ENCODE data around the gene TK2.

TK2 gene

GRCh38 chr16:66462912-66463311 is 87.0 kb downstream of the TK2 start:
- no peak for TF ChIP-seq ZFP3 (CRISPR knock-in tag; IDR thresholded peaks at IDR 0.05)
- no peak for TF ChIP-seq ZNF8 (CRISPR knock-in tag; IDR thresholded peaks at IDR 0.05)
- no peak for TF ChIP-seq SNAI2 (CRISPR knock-in tag; IDR thresholded peaks at IDR 0.05)
- no peak for TF ChIP-seq GLIS3 (CRISPR knock-in tag; IDR thresholded peaks at IDR 0.05)
- TF ChIP-seq CSRNP3 (CRISPR knock-in tag; IDR thresholded peaks at IDR 0.05), result no peak
- TF ChIP-seq BACH2 (CRISPR knock-in tag; IDR thresholded peaks at IDR 0.05; ENCODE audit: borderline replicate concordance), result no peak
- no peak for TF ChIP-seq ESRRG (CRISPR knock-in tag; IDR thresholded peaks at IDR 0.05)
- TF ChIP-seq PPARA (CRISPR knock-in tag; IDR thresholded peaks at IDR 0.05; ENCODE audit: borderline replicate concordance), result no peak
- no peak for TF ChIP-seq ARNTL (CRISPR knock-in tag; IDR thresholded peaks at IDR 0.05; ENCODE audit: borderline replicate concordance, low read depth)
- no peak for TF ChIP-seq TOX (CRISPR knock-in tag; IDR thresholded peaks at IDR 0.05; ENCODE audit: borderline replicate concordance)
- no peak for TF ChIP-seq ISL1 (CRISPR knock-in tag; IDR thresholded peaks at IDR 0.05)
- no peak for TF ChIP-seq ZFP30 (CRISPR knock-in tag; IDR thresholded peaks at IDR 0.05)
- TF ChIP-seq ZNF70 (CRISPR knock-in tag; IDR thresholded peaks at IDR 0.05), result no peak
- TF ChIP-seq ZC3H10 (CRISPR knock-in tag; IDR thresholded peaks at IDR 0.05), result no peak
- ATAC-seq, result no peak

- no peak for ATAC-seq
- no peak for TF ChIP-seq CSRNP3 (CRISPR knock-in tag; IDR thresholded peaks at IDR 0.05)
- no peak for TF ChIP-seq PPARA (CRISPR knock-in tag; IDR thresholded peaks at IDR 0.05; ENCODE audit: borderline replicate concordance)
- no peak for TF ChIP-seq CREB5 (CRISPR knock-in tag; IDR thresholded peaks at IDR 0.05; ENCODE audit: low read depth)
- TF ChIP-seq BACH2 (CRISPR knock-in tag; IDR thresholded peaks at IDR 0.05; ENCODE audit: borderline replicate concordance), result no peak
- TF ChIP-seq ZFP30 (CRISPR knock-in tag; IDR thresholded peaks at IDR 0.05), result no peak
- no peak for TF ChIP-seq ESRRG (CRISPR knock-in tag; IDR thresholded peaks at IDR 0.05)
- TF ChIP-seq ZNF70 (CRISPR knock-in tag; IDR thresholded peaks at IDR 0.05), result no peak
- TF ChIP-seq PATZ1 (CRISPR knock-in tag; IDR thresholded peaks at IDR 0.05; ENCODE audit: borderline replicate concordance), result no peak
- TF ChIP-seq ARNTL (CRISPR knock-in tag; IDR thresholded peaks at IDR 0.05; ENCODE audit: borderline replicate concordance, low read depth), result no peak
Observed at GRCh38 chr16:66460703-66461102, 89.2 kb downstream of the TK2 start.

- no peak; the same call in 1 of the 3 replicates for ATAC-seq
- TF ChIP-seq CSDC2 (CRISPR knock-in tag; IDR thresholded peaks at IDR 0.05), result no peak
- no peak for TF ChIP-seq BACH2 (CRISPR knock-in tag; IDR thresholded peaks at IDR 0.05; ENCODE audit: borderline replicate concordance)
- no peak for TF ChIP-seq ESRRG (CRISPR knock-in tag; IDR thresholded peaks at IDR 0.05)
- no peak for TF ChIP-seq TSHZ2 (CRISPR knock-in tag; IDR thresholded peaks at IDR 0.05)
- TF ChIP-seq TCF4 (CRISPR knock-in tag; IDR thresholded peaks at IDR 0.05; ENCODE audit: borderline replicate concordance), result no peak
- no peak for TF ChIP-seq ZFP30 (CRISPR knock-in tag; IDR thresholded peaks at IDR 0.05)
- TF ChIP-seq ISL1 (CRISPR knock-in tag; IDR thresholded peaks at IDR 0.05), result no peak
- TF ChIP-seq RARB (CRISPR knock-in tag; IDR thresholded peaks at IDR 0.05), result no peak
- no peak for TF ChIP-seq PPARA (CRISPR knock-in tag; IDR thresholded peaks at IDR 0.05; ENCODE audit: borderline replicate concordance)
- TF ChIP-seq ZC3H10 (CRISPR knock-in tag; IDR thresholded peaks at IDR 0.05), result no peak
- TF ChIP-seq OSR1 (CRISPR knock-in tag; IDR thresholded peaks at IDR 0.05), result no peak
- no peak for TF ChIP-seq CREB5 (CRISPR knock-in tag; IDR thresholded peaks at IDR 0.05; ENCODE audit: low read depth)
- TF ChIP-seq TOX (CRISPR knock-in tag; IDR thresholded peaks at IDR 0.05; ENCODE audit: borderline replicate concordance), result no peak
- no peak for TF ChIP-seq POU6F1 (CRISPR knock-in tag; IDR thresholded peaks at IDR 0.05; ENCODE audit: borderline replicate concordance, low read depth)
- TF ChIP-seq SNAI2 (CRISPR knock-in tag; IDR thresholded peaks at IDR 0.05), result no peak
- TF ChIP-seq ZNF8 (CRISPR knock-in tag; IDR thresholded peaks at IDR 0.05), result no peak
Observed at GRCh38 chr16:66459878-66460277, 90.0 kb downstream of the TK2 start.

Data from SK-N-SH treated with all-trans-retinoic acid at 6 μM for 48 hours (cell line).